Activated CD4-positive, alpha-beta T cell treated with anti-CD3 and anti-CD28 coated beads, Interleukin-2, amount 50 U/mL, for 1 hour (primary cell): ENCODE data around the gene H1-8.

Experiments used
- DNase-seq: peaks from one replicate; pipeline ENCODE4 v3.0.0-alpha.2; 2020

H1-8 gene

GRCh38 chr3:129558081-129558771 lies 15.3 kb downstream of the H1-8 start:
- no peak for DNase-seq

GRCh38 chr3:129558772-129559564 lies 16.0 kb downstream of the H1-8 start:
- no peak for DNase-seq

DNA sequence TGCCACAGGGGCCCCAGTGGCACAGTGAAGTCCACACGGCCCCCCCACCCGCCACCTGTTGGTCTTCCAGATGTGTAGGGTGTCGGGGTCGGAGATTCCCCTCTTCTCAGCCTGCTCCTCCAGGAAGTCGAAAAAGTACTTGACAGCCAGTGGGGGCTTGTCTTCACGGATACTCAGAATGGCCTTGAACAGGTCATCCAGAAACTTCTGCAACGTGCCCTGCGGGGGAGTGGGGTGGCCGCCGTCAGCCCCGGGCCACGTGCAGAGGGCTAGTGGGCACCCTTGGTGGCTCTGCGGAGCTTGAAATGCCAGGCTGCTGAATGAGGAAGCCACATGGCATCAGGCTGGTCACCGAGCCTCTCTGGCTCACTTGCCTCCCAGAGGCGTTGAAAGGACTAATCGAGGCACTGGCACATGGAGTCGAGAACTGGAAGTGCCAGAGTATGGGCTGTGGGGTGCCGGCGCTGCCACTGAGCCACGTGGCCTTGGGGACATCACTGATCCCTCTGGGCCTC lies 16.6 kb downstream of the H1-8 start:
- no peak for DNase-seq

DNA sequence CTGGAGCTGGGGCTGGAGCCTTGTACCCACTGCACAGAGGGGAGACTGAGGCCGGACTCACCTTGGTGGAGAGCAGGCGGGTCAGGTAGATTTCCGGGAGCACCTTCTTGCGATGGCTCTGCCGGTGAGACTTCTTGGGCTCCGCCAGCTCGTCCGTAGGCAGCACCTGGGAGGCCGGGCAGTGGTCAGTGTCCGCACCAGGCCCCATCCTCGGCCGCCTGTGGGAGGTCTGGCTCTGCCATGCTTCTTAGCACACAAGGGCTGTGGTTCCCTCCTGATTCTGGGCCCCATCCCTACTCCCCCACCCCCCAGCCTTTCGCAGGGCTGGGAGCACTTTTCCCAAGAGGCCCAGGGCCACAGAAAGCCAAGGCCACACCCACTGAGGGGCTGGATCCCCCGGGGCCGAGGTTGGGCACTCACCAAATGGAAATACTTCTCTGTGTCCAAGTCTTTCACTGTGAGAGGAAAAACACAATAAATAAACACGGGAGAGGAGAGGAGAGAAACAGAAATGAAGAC lies 17.4 kb downstream of the H1-8 start:
- DNase-seq = no peak

DNA sequence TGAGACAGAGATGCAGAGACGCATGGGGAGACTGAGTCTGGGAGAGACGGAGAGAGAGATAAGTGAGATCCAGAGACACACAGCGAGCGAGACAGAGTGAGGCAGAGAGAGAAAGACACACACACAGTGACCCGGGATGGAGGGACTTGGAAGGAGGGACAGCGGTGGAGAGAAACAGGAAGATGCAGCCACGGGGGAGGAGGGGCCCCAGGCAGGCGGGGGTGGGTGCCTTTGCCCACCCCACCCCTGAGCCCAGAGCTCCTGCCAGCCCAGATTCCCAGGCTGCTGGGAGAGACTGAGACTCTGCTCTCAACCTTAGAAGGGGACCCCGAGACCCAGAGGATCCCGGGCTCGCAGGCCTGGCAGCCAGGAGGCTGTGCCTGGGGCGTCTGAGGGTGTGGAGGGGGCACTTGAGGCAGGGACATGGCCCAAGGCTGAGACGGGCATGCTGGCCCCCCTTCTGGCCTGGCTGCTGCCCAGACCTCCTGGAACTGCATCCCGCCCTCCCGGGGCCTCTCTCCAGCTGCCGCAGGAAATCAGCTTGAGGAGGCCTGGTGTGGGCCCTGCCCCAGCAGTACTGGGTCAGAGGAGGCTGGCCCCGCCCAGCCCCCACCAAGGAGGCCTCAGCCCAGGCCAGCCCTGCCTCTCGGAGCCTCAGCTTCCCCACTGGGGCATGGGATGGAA lies 18.1 kb downstream of the H1-8 start:
- DNase-seq = no peak

DNA sequence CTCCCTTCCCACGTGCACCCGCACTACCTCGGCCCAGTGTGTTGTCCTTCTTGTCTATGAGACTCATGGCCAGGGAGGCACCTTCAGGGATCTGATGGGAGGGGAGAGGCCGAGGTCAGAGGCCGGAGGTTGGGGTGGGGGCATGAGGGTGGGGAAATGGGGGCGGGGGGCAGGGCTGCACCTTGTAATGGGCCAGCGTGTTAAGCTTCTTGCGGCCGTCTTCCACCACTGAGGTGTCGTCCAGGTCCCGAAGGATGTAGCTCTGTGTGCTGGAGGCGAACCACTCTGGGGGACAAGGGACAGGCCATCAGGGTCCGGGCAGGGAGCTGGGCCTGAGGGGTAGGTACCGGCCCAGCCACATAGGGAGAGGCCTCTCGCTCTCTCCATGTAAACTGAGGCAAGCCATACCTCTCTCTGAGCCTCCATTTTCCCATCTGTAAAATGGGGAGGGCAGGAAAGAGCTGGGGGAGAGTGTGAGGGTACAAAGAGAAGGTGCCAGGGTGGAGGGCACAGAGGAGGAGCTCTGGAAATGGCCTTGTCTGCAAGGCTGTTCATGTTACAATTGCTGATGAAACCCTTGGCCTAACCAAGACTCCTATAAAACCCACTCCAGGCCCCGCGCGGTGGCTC lies 18.8 kb downstream of the H1-8 start:
- DNase-seq = no peak

DNA sequence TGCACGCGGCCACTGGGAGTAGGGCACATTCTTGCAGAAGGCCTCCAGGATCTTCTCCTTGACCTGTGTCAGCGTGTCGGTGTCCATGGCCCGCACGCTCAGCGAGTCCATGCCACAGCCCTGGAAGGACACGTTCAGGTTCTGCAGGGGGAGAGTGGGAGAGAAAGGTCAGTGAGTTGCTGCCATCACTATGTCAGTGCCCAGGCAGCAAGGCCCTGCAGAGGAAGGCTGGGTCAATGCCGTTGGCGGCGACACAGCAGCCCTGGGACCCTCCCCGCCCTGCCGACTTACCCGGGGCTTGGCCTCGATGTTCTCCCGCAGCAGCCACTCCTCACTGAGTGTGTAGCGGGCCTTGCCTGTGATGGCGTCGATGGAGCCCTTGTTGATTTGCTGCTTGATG lies 19.8 kb downstream of the H1-8 start:
- no peak for DNase-seq

GRCh38 chr3:129563332-129563731 lies 20.4 kb downstream of the H1-8 start:
- no peak for DNase-seq

- no peak for DNase-seq
These were observed 21.0 kb downstream of the H1-8 start for GRCh38 chr3:129563850-129564535.

DNA sequence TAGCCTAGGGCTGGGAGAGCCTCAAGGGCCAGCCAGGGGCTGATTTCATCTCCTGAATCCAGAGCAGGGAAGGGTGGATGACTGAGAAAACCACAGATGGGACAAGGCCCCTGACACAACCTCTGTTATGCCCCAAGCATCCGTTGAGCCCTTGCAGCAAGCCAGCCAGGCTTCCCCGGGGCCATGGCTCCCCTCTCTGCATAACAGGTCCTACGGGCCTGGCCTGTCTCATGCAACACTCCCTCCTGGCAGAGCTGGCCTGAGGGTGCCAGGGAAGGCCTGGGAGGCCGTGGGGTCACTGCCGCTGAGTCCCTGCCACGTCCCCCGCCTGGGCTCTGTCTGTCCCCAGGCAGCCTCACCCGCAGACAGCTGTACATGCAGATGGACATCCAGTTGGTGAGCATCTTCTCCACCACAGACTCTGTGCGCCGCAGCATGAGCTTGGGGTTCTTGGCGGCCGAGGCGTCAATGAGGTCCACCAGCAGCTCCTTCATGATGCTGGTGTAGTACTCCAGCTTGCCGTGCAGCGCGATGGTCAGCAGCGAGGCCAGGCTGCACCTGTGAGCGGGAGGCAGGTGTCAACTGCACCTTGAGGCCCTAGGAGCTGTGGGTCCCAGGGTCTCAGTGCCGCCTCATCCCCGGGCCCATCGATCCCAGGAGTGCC lies 22.1 kb downstream of the H1-8 start:
- DNase-seq = no peak

- DNase-seq = no peak
These were observed 22.9 kb downstream of the H1-8 start for GRCh38 chr3:129565902-129566301.

- no peak for DNase-seq
These were observed 24.3 kb downstream of the H1-8 start for GRCh38 chr3:129567176-129567705.

DNA sequence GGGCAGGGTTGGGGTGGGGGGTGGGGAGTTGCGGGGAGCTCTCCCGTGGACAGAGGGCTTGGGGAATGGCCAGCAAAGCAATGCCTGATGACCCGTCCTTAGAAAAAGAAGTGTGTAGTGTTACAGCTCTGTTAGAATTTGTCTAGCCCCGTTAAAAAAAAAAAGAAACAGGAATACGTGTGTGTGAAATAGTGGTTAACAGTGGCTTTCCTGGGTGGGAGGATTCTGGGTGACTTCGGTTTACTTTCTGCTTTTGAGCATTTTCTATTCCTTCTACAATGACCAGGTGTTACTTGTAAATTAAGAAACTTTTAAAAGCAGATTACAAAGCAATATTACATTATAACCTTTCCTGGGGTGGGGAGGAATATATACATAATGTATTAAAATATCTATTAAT lies 25.0 kb downstream of the H1-8 start:
- DNase-seq = no peak

GRCh38 chr3:129569856-129570255 lies 26.9 kb downstream of the H1-8 start:
- no peak for DNase-seq

DNA sequence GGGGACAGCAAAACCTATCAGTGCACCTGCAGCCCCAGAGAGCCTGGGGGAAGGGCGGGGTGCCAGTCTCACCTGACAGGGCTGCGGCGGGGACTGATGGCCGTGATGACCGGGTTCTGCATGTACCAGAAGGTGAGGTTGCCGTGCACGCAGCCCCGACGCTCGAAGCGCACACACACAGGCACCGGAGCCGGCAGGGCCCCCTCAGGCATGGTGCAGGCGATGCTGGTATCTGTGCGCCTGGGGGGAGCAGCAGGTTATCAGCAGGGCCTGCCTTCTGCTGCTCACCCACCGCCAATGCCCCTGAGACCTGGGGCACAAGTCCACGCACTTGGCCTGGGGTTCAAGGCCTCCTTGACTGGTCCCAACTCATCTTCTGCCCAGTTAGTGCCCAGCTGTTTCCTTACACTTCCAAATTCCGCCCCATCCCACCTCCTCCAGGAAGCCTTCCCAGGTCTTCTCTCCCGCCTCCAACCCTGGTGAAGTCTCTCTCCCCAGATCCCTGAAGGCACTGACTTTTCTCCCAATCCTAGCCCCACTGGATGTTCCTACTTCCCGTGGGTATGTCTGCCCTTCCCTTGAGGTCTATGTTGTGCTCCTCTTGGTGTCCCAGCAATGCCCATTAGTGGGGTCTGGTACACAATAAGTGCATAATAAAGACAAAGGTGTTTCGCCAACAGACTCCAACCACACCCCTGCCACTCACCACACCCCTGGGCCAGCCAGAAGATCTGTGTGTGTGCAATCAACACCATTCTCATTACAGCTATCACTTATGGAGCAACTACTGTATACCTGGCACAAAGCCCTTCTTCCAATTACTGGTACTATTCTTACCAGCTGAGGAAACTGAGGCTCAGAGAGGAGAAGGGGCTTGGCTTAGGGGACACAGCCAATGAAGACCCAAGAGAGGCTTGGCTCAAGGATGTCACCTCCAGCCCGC lies 28.9 kb downstream of the H1-8 start:
- DNase-seq = no peak

GRCh38 chr3:129572603-129573002 lies 29.6 kb downstream of the H1-8 start:
- no peak for DNase-seq

- no peak for DNase-seq
These were observed 30.5 kb downstream of the H1-8 start for GRCh38 chr3:129573493-129573892.

- DNase-seq = no peak
These were observed 31.2 kb downstream of the H1-8 start for GRCh38 chr3:129574206-129574605.

- no peak for DNase-seq
These were observed 32.4 kb downstream of the H1-8 start for GRCh38 chr3:129575233-129575996.

DNA sequence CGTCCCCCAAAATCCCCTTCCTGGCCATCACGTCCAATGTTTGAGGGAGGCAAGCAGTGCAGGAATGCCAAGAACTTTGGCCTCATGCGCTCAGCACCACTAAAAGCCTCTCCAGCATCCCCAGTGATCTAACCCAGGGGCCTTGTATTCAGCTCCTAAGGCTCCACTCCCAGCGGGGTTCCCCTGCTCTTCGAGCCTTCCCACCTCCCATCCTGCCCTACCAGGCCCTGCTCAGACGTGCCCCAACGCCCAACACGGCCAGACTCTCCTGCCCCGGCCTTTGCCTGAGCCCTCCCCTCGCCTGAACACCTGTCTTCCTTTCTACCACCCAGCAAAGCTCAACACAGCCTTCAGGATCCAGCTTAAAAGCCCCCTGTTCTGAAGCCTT lies 33.0 kb downstream of the H1-8 start:
- DNase-seq = no peak
